HEK293 (cell line): ENCODE data around the gene PPCDC.

Experiments
- BCL11A ChIP-seq: fragments of 450-650 bp; formaldehyde crosslinking; IDR thresholded peaks from 2 replicates; pipeline ENCODE4 v1.5.1; 2016; ENCODE audit warnings: low read depth, missing biosample characterization, missing genetic modification characterization
- BCL6B ChIP-seq: fragments of 450-650 bp; formaldehyde crosslinking; IDR thresholded peaks from 2 replicates; pipeline ENCODE4 v1.5.1; 2017; ENCODE audit warnings: missing biosample characterization, missing genetic modification characterization
- CTCF ChIP-seq: fragments of 450-650 bp; formaldehyde crosslinking; IDR thresholded peaks from 2 replicates; pipeline ENCODE4 v1.5.1; 2016; ENCODE audit warnings: missing biosample characterization, missing genetic modification characterization
- GLIS2 ChIP-seq: fragments of 450-650 bp; formaldehyde crosslinking; IDR thresholded peaks from 2 replicates; pipeline ENCODE4 v1.5.1; 2016; ENCODE audit warnings: missing biosample characterization, missing genetic modification characterization
- REST ChIP-seq: fragments of 450-650 bp; formaldehyde crosslinking; IDR thresholded peaks from 2 replicates; pipeline ENCODE4 v1.5.1; 2016; ENCODE audit warnings: missing biosample characterization, missing genetic modification characterization
- ZNF121 ChIP-seq: fragments of 450-650 bp; formaldehyde crosslinking; IDR thresholded peaks from 2 replicates; pipeline ENCODE4 v1.5.1; 2016; ENCODE audit warnings: missing biosample characterization, missing genetic modification characterization
- ZNF175 ChIP-seq: fragments of 450-650 bp; formaldehyde crosslinking; IDR thresholded peaks from 2 replicates; pipeline ENCODE4 v1.5.1; 2016; ENCODE audit warnings: missing biosample characterization, missing genetic modification characterization
- ZNF221 ChIP-seq: fragments of 450-650 bp; formaldehyde crosslinking; IDR thresholded peaks from 2 replicates; pipeline ENCODE4 v1.5.1; 2017; ENCODE audit warnings: missing biosample characterization, missing genetic modification characterization, borderline replicate concordance
- ZNF292 ChIP-seq: fragments of 450-650 bp; formaldehyde crosslinking; IDR thresholded peaks from 2 replicates; pipeline ENCODE4 v1.5.1; 2016; ENCODE audit warnings: low read depth, missing biosample characterization, missing genetic modification characterization, borderline replicate concordance
- ZNF416 ChIP-seq: fragments of 450-650 bp; formaldehyde crosslinking; IDR thresholded peaks from 2 replicates; pipeline ENCODE4 v1.5.1; 2016; ENCODE audit warnings: missing biosample characterization, missing genetic modification characterization
- ZNF560 ChIP-seq: fragments of 450-650 bp; formaldehyde crosslinking; IDR thresholded peaks from 2 replicates; pipeline ENCODE4 v1.5.1; 2017; ENCODE audit warnings: missing biosample characterization, missing genetic modification characterization, borderline replicate concordance
- ZNF785 ChIP-seq: fragments of 450-650 bp; formaldehyde crosslinking; IDR thresholded peaks from 2 replicates; pipeline ENCODE4 v1.5.1; 2016; ENCODE audit warnings: missing biosample characterization, missing genetic modification characterization
- ZSCAN5A ChIP-seq: fragments of 450-650 bp; formaldehyde crosslinking; IDR thresholded peaks from 2 replicates; pipeline ENCODE4 v1.5.1; 2016; ENCODE audit warnings: missing biosample characterization, missing genetic modification characterization

- TF ChIP-seq CTCF (tag by site-specific recombination) (no peak), ZNF292 (tag by site-specific recombination) (no peak), BCL6B (tag by site-specific recombination) (no peak), ZNF175 (tag by site-specific recombination) (no peak), BCL11A (tag by site-specific recombination) (no peak), GLIS2 (tag by site-specific recombination) (no peak), ZNF785 (tag by site-specific recombination) (no peak), ZNF221 (tag by site-specific recombination) (no peak), ZSCAN5A (tag by site-specific recombination) (no peak), REST (tag by site-specific recombination) (no peak), ZNF416 (no peak), ZNF560 (tag by site-specific recombination) (no peak), ZNF121 (tag by site-specific recombination) (no peak)
Observed at GRCh38 chr15:75032395-75032794, 9.0 kb downstream of the PPCDC start.
